Astrocyte of the hippocampus (primary cell): ENCODE results near the gene CAPRIN2.
A peak's percentile ranks its signal among the peaks of the same experiment; 100 is the strongest.

ENCODE experiments used
- DNase-seq: peaks from one replicate; pipeline ENCODE4 v3.0.0; 2011; ENCODE audit warnings: low read depth, low spot score

Gene CAPRIN2, protein sequence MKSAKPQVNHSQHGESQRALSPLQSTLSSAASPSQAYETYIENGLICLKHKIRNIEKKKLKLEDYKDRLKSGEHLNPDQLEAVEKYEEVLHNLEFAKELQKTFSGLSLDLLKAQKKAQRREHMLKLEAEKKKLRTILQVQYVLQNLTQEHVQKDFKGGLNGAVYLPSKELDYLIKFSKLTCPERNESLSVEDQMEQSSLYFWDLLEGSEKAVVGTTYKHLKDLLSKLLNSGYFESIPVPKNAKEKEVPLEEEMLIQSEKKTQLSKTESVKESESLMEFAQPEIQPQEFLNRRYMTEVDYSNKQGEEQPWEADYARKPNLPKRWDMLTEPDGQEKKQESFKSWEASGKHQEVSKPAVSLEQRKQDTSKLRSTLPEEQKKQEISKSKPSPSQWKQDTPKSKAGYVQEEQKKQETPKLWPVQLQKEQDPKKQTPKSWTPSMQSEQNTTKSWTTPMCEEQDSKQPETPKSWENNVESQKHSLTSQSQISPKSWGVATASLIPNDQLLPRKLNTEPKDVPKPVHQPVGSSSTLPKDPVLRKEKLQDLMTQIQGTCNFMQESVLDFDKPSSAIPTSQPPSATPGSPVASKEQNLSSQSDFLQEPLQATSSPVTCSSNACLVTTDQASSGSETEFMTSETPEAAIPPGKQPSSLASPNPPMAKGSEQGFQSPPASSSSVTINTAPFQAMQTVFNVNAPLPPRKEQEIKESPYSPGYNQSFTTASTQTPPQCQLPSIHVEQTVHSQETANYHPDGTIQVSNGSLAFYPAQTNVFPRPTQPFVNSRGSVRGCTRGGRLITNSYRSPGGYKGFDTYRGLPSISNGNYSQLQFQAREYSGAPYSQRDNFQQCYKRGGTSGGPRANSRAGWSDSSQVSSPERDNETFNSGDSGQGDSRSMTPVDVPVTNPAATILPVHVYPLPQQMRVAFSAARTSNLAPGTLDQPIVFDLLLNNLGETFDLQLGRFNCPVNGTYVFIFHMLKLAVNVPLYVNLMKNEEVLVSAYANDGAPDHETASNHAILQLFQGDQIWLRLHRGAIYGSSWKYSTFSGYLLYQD

GRCh38 chr12:30754750-30755394, at the start of gene CAPRIN2:
TSS of gene CAPRIN2 (minus strand) at chr12:30754951. CDS start at chr12:30753520, 1,431 bp downstream.
- peak; percentile 99 for DNase-seq

GRCh38 chr12:30797689-30798088, 42.9 kb upstream of the CAPRIN2 start:
- DNase-seq: no peak

DNA sequence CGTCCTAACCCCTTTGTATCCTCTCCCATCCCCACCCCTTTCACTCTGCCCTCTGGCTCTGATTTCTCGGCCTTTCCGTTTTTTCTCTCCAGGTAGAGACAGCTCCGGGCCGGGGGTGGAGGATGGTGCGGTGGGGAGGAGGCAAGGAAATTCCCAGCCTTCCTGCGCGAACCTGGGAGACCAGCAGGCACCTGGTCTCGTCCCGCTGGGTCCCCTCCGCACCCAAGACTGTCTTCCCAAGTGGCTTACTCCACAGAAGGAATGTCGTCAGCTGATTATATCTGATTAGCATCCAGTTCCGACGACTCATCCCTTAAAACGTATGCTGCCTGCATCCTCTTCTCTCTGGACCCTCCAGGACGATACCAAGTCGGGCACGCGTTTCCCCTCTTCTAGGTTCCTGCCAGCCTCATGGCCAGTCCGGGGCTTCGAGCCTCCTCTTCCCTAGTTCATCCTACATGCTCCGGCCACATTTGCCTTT, 42.2 kb upstream of the CAPRIN2 start:
- DNase-seq: peak; percentile 53

DNA sequence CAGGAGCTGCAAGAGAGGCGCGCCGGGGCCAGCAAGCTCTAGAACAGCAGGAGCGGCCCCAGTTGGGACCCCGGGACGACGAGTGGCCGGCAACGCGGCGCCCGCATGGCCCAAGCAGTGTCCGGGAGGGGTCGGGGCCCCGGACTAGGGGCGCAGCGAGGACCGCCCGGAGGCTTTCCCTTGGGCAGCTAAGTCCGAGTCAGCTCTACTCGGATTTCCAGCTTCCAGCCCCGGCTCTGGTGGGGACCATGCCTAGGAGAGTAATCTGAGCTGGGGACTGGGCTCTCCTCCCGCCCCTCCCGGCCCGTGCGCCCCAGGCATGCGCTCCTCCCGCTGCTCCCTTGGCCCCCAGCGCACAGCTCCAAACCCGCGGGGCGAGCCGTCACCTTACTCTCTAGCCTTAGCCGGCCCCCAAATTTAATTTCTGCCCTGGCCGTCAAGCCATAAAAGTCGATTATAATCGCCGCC, 41.6 kb upstream of the CAPRIN2 start:
- peak; percentile 87 for DNase-seq

GRCh38 chr12:30795410-30796312, 40.9 kb upstream of the CAPRIN2 start:
- peak; percentile 93 for DNase-seq

- peak; percentile 86 for DNase-seq
These were observed 40.0 kb upstream of the CAPRIN2 start for GRCh38 chr12:30794591-30795409.

DNA sequence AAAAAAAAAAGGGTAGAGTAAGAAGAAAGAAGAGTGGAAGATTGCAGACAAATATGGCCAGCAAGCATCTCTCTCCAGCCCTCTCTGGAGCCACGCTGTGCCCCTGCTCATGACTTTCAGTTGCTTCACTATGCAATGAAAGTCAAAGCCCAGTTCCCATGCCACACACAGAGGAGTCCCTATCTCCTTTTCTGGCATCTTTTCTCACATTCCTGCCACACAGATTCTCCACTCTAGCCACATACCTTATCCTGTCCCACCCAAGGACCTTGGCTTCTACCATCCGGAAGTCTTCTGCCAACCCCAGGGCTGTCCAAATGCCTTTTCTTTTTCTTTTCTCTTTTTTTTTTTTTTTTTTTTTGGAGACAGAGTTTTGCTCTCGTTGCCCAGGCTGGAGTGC, 39.3 kb upstream of the CAPRIN2 start:
- peak; percentile 5 for DNase-seq

DNA sequence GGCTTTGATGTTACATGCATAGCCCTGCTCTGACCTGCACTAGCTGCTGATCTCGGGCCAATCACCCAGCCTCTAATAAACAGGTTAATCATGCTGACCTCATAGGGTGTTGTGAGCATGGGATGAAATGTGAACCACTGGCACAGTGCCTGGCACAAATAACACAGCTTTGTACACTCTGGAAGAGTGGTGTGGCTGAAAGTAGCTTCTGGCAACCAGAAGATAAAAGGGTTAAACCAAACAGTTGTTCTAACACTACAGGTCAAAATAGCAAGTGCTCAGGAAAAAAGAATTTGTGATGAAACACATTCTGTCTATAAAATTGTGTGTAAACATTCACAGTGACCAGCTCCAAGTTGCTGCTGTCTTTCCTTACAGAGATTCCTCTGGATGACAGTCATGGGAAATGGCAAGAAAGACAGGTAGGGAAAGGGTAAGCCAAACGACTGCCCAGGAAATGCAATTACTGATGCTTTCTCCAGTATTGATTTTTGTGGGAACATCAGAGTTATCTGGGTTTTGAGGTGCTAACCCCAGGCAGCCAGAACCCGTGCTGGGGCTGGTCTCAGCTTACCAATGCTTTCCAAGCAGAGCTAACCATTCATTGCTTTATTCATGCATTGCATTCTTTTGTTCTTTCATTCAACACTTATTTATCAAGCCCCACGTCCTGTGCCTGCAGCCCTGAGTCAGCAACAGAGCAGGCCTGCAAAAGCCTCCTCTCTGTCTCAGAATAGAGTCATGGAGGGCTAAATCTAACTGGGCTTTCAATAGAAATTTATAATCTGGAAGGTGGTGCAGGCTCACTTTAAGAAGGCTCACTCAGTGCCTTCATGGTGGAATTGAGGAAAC, 38.1 kb upstream of the CAPRIN2 start:
- peak; percentile 67 for DNase-seq

GRCh38 chr12:30792085-30792484, 37.3 kb upstream of the CAPRIN2 start:
- no peak for DNase-seq

DNA sequence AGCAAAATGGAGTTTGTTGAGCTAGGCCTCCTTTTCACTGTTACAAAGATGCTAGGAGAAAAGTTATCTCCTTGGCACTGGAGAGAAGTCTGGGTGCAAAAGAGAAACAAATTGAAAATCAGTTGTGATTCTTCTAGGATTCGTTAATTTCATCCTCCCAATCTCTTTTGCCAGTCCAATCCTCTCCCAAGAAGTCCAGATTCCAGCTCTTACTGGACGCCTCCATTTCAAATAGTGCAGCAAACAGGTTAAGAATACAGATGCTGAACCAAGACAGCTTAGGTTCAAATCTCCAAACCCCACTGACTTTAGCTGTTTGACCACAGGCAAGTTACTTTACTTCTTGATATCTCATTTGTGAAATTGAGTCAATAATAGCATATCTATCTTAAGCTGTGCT, 34.0 kb upstream of the CAPRIN2 start:
- no peak for DNase-seq

DNA sequence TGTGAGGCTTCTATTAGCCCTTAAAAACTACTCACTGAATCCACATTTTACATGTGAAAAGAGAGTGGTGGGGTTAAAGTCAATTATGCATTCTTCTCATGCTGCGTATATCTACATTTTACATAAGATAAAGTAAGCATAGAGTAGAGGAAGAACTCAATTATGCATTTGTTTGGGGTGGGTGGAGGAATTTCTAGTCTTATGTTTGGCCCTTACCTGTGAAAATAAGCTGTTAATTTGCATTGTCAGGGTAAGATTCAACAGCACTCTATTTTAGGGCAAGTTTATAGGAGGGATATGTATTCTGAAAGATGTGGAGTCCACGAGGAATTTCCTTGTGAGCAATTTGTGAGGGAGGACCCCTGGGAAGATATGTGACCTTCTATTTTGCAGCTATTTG, 30.9 kb upstream of the CAPRIN2 start:
- no peak for DNase-seq

DNA sequence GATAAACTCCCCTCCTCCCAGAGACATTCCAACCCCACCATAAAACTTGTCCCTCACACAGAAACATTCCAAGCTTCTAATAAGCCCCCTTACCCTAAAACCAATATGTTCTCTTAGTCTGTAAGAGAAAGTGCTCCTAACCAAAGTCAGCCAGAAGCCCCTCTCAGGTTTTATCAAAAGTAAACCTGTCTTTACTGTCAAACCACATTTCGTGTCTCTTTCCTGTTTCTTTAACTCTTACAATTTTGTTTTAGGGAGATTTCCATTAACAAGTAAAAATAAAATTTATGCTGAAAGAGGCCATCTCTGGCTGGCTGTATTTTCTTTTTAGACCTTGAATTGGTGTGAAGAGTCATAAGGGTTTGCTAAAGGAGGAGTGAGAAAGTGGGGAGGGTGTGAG, 29.8 kb upstream of the CAPRIN2 start:
- DNase-seq: no peak

- DNase-seq: no peak
These were observed 29.2 kb upstream of the CAPRIN2 start for GRCh38 chr12:30783946-30784345.

DNA sequence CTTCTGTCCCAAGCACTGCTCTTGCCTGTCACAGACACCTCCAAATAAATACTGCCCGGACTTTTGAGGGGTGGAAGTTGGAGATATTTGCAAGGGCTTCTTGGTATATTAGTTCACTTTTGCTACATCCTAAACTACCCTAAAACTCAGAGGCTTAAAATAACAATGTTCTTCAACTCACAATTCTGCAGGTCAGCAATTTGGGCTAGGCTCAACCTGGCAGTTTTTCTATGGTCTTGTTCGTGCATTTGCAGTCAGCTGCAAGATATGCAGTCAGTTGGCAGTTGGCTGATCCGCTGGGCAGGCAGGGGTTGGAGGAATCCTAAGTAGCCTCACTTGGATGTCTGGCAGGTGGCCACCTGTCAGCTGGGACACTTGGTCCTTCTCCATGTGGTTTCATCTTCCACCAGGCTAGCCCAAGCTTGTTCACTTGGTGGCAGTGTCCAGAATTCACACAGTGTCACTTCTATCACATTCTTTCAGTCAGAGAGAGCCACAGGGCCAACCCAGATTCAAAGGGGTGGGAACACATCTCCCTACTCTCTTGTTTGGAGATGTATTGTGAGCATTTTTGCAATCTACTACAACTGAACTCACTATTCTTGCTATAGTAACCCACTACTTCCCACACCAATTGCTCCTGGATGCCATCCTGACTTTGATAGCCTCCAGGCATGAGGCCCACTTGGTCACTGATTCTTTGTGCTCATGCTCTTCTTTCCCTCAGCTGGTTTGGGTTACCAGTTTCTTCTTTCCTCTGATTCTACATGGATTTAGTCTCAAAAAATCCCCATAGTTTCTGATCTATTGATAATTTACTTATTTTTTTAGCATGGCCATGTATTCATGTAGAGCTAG, 27.8 kb upstream of the CAPRIN2 start:
- DNase-seq: no peak

DNA sequence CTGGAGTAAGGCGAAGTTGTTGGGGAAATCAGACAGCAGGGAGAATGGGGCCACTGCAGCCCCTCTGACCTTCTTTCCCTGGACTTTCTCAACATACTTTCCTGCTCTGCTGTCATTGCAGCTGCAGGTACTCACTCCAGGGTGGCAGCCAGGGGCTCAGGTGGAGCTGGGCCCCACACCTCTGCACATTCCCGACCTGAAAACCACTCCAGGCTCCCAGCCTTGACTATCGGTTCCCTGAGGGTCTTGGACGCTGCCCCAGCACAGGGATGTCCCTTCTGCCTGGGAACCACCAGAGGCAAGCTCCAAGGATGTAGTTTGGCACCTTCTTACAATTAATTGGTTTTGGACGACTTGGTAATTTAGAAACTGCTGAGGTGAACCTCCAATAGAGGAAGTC, 24.8 kb upstream of the CAPRIN2 start:
- no peak for DNase-seq

DNA sequence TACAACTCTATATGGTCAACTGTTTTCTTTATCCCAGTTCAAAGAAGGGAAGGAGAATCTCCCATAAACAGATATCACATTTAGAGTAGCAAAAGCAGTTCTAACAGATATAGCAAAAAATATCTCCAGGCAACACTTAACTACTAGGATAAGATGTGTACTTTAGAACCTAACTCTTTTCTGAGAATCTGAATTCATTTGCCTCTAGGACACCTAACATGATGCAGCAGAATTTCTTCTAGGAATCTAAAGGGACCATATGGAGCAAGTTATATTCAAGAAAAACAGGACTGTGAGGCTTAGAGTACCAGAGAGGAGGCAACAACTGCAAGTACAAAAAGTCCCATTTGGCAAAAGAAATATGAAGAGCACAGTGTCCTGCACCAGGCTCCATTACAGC, 24.4 kb upstream of the CAPRIN2 start:
- DNase-seq: no peak

GRCh38 chr12:30774599-30774998, 19.8 kb upstream of the CAPRIN2 start:
- no peak for DNase-seq

GRCh38 chr12:30769802-30770201, 15.1 kb upstream of the CAPRIN2 start:
- no peak for DNase-seq
